HepG2 (cell line): ENCODE results near the gene MAP2K6. TPM values are rescaled to one million over a fixed set of nuclear protein-coding genes. Genes with fewer than 3 reads are reported as not detected.

ENCODE experiments used
- ARNT2 ChIP-seq: sonication (generic); formaldehyde crosslinking; IDR thresholded peaks from 2 replicates; pipeline ENCODE4 v1.8.0; 2022; ENCODE audit warnings: mild to moderate bottlenecking, low read depth, missing genetic modification reagents, moderate library complexity
- ISX ChIP-seq: sonication (generic); formaldehyde crosslinking; conservative IDR thresholded peaks from 2 replicates; pipeline ENCODE4 v1.5.0; 2020; ENCODE audit warnings: missing genetic modification reagents
- NR2F1 ChIP-seq, 2 experiments: fragments of 450-650 bp in 1 of 2; formaldehyde crosslinking in 1 of 2; IDR thresholded peaks; 2 replicates each; pipeline versions ENCODE4 v1.5.0 to v1.6.1; 2016 to 2020; ENCODE audit warnings: mild to moderate bottlenecking in 1 of 2, missing compliant biosample characterization in 1 of 2, missing genetic modification reagents in 1 of 2, moderate library complexity in 1 of 2
- SMAD3 ChIP-seq: sonication (generic); formaldehyde crosslinking; IDR thresholded peaks from 2 replicates; pipeline ENCODE4 v1.4.0; 2020; ENCODE audit warnings: missing genetic modification reagents
- ZEB1 ChIP-seq: IDR thresholded peaks from 2 replicates; pipeline ENCODE4 v1.6.1; 2012; ENCODE audit warnings: mild to moderate bottlenecking, low read depth, inconsistent platforms; ENCODE audit not compliant: insufficient replicate concordance
- ZNF256 ChIP-seq: sonication (generic); formaldehyde crosslinking; conservative IDR thresholded peaks from 2 replicates; pipeline ENCODE4 v1.4.0; 2020; ENCODE audit warnings: missing genetic modification reagents
- ZNF335 ChIP-seq: sonication (generic); formaldehyde crosslinking; IDR thresholded peaks from 2 replicates; pipeline ENCODE4 v1.4.0; 2020; ENCODE audit warnings: missing genetic modification reagents
- ZNF367 ChIP-seq: sonication (generic); formaldehyde crosslinking; IDR thresholded peaks from 2 replicates; pipeline ENCODE4 v1.4.0; 2020; ENCODE audit warnings: missing genetic modification reagents, borderline replicate concordance
- ZNF451 ChIP-seq: sonication (generic); formaldehyde crosslinking; IDR thresholded peaks from 2 replicates; pipeline ENCODE4 v1.5.0; 2020; ENCODE audit warnings: mild to moderate bottlenecking, missing genetic modification reagents
- ZNF792 ChIP-seq: IDR thresholded peaks from 2 replicates; pipeline ENCODE4 v1.6.1; 2016
- ZNF839 ChIP-seq: sonication (generic); formaldehyde crosslinking; IDR thresholded peaks from 2 replicates; pipeline ENCODE4 v1.4.0; 2020; ENCODE audit warnings: missing genetic modification reagents, mild to moderate bottlenecking, borderline replicate concordance
- ZSCAN21 ChIP-seq: sonication (generic); formaldehyde crosslinking; IDR thresholded peaks from 2 replicates; pipeline ENCODE4 v1.8.0; 2022; ENCODE audit warnings: mild to moderate bottlenecking, missing genetic modification reagents, moderate library complexity, borderline replicate concordance
- polyA plus RNA-seq, 8 experiments: library from polyadenylated mRNA; depleted of rRNA in 3 of 8; stranded (reverse) in 7 of 8; unstranded in 1 of 8; fragments of >200 nt; fragmentation: Illumina TruSeq in 4 of 8; extraction: Trizol in 4 of 8; gene quantifications; 2 replicates each; pipeline versions ENCODE4 v1.2.1 to v1.2.3, GENCODE V29; 2011 to 2016; ENCODE audit warnings: low read depth in 4 of 8, missing spikeins in 1 of 8, mixed read lengths in 1 of 8; ENCODE audit not compliant: insufficient read depth in 1 of 8
- total RNA-seq, 5 experiments: library from RNA; depleted of rRNA; stranded (reverse); fragments of >200 nt; fragmentation: Illumina TruSeq; extraction: Trizol; gene quantifications; 2 replicates each; pipeline ENCODE4 v1.2.3, GENCODE V29; 2016; ENCODE audit warnings: low read depth in 1 of 5
- TF ChIP-seq, protein P1 (sequence below): sonication (generic); formaldehyde crosslinking; IDR thresholded peaks from 2 replicates; pipeline ENCODE4 v1.4.0; 2020; ENCODE audit warnings: missing genetic modification reagents
- TF ChIP-seq, protein P2 (sequence below), 2 experiments: sonication (generic) in 1 of 2; formaldehyde crosslinking in 1 of 2; IDR thresholded peaks; 2 replicates each; pipeline versions ENCODE4 v1.4.0 to v1.6.1; 2016 to 2020; ENCODE audit warnings: borderline replicate concordance in 1 of 2, low read depth in 1 of 2, mild to moderate bottlenecking in 1 of 2, missing genetic modification reagents in 1 of 2

MAP2K6 gene
- total and polyA plus RNA-seq, 2 of the 13 experiments (the other 11 are each of a cell fraction or from before 2014, with no cell fraction given) = 5.1 to 33.6 TPM

DNA sequence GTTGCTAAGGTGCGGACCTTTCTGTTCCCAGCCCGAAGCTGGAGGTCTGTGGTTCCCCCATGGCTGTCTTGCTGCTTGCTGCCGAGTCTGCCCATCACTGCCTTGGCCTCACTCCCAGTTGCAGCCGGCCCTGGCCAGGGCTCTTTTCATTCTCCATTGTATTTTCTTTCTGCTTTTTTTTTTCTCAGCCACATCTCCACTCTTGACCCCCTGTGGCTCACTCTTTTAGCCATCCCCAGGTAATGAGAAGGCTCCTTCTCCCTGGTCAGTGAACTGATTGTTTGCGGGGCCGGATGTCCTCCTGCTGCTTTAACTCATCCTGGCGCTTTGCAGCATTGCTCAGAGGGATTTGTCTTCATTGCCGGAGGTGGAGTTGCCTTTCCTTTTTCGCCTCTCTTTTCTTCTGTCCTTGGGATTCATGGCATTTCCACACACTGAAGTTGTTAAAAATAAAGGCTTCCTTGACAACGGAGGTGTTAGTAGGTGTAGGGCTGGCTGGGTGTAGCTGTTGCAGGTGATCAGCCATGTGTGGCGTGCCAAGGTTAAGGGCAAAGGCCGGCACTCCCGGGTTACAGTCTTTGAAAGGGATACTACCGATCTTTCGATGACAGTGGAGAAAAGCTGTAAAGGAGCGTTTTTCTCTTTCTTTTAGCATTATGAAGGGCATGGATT is 34.1 kb downstream of the MAP2K6 start (continued):
- TF ChIP-seq, protein P1, sequence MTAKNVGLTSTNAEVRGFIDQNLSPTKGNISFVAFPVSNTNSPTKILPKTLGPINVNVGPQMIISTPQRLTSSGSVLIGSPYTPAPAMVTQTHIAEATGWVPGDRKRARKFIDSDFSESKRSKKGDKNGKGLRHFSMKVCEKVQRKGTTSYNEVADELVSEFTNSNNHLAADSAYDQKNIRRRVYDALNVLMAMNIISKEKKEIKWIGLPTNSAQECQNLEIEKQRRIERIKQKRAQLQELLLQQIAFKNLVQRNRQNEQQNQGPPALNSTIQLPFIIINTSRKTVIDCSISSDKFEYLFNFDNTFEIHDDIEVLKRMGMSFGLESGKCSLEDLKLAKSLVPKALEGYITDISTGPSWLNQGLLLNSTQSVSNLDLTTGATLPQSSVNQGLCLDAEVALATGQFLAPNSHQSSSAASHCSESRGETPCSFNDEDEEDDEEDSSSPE = no peak
- no peak for TF ChIP-seq ISX (CRISPR knock-in tag)
- no peak for TF ChIP-seq ZNF839 (CRISPR knock-in tag)
- TF ChIP-seq ZNF256 (CRISPR knock-in tag) = no peak
- no peak for TF ChIP-seq ZNF335 (CRISPR knock-in tag)
- TF ChIP-seq, protein P2, sequence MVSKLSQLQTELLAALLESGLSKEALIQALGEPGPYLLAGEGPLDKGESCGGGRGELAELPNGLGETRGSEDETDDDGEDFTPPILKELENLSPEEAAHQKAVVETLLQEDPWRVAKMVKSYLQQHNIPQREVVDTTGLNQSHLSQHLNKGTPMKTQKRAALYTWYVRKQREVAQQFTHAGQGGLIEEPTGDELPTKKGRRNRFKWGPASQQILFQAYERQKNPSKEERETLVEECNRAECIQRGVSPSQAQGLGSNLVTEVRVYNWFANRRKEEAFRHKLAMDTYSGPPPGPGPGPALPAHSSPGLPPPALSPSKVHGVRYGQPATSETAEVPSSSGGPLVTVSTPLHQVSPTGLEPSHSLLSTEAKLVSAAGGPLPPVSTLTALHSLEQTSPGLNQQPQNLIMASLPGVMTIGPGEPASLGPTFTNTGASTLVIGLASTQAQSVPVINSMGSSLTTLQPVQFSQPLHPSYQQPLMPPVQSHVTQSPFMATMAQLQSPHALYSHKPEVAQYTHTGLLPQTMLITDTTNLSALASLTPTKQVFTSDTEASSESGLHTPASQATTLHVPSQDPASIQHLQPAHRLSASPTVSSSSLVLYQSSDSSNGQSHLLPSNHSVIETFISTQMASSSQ (IDR thresholded peaks at IDR 0.05; ENCODE audit: low read depth) = no peak
- TF ChIP-seq, protein P2 (CRISPR knock-in tag; IDR thresholded peaks at IDR 0.05; ENCODE audit: borderline replicate concordance) = no peak
- no peak for TF ChIP-seq SMAD3 (CRISPR knock-in tag)
- TF ChIP-seq ZEB1 = no peak
- no peak for TF ChIP-seq ARNT2 (CRISPR knock-in tag)
- TF ChIP-seq NR2F1 (CRISPR knock-in tag; IDR thresholded peaks at IDR 0.05) = no peak
- TF ChIP-seq ZNF367 (CRISPR knock-in tag) = no peak
- no peak for TF ChIP-seq ZSCAN21
- TF ChIP-seq ZNF451 = no peak
- TF ChIP-seq ZNF792 (CRISPR knock-in tag) = no peak
